Measurements from ENCODE around the gene TANK. TPM values are rescaled to one million over a fixed set of nuclear protein-coding genes. Genes with fewer than 3 reads are reported as not detected.

The TANK gene
- total RNA-seq, 3 donors from 2014 or later (not counting 1 experiment from before 2014, with no cell fraction given) = 68.9 to 121 (median 76.1) TPM

DNA sequence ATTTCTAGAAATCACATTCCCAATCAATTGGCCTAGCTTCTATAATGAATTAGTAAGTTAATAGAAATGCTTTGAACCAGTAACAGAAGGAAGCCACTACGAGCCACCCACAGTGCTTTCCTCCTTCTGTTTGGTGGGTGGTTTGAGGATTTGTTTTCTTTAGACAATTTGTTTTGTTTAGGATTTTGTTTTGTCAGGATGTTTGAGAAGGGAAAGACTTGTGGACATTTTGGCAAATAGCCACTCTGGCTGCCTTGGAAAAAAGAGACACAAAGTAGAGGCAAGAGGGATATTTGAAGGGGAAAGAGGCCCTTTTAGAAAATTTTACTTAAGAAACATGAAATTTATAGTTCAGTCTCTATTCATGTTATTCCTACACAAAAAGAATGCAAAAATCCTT is 47.7 kb downstream of the TANK start:
- TF ChIP-seq, protein P1, sequence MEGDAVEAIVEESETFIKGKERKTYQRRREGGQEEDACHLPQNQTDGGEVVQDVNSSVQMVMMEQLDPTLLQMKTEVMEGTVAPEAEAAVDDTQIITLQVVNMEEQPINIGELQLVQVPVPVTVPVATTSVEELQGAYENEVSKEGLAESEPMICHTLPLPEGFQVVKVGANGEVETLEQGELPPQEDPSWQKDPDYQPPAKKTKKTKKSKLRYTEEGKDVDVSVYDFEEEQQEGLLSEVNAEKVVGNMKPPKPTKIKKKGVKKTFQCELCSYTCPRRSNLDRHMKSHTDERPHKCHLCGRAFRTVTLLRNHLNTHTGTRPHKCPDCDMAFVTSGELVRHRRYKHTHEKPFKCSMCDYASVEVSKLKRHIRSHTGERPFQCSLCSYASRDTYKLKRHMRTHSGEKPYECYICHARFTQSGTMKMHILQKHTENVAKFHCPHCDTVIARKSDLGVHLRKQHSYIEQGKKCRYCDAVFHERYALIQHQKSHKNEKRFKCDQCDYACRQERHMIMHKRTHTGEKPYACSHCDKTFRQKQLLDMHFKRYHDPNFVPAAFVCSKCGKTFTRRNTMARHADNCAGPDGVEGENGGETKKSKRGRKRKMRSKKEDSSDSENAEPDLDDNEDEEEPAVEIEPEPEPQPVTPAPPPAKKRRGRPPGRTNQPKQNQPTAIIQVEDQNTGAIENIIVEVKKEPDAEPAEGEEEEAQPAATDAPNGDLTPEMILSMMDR (IDR thresholded peaks at IDR 0.05) = no peak
- Histone ChIP-seq H3K4me1 (ENCODE audit: control insufficient read depth, insufficient read depth, low read length) (no peaks in the 10 kb centered on the region), H3K9me3 (ENCODE audit: control insufficient read depth, insufficient read depth, low read length) (no peaks in the 10 kb centered on the region), H3K36me3 (ENCODE audit: control insufficient read depth, insufficient read depth, low read length) (peaks cover 54% of the 10 kb centered on the region), H3K27me3 (ENCODE audit: control insufficient read depth, insufficient read depth, low read length) (no peaks in the 10 kb centered on the region), H3K4me3 (ENCODE audit: low read length) (no peak overlapping the region), H3K27ac (ENCODE audit: low read length) (no peak overlapping the region)
- Mint-ChIP-seq H3K9me3 (no peaks in the 10 kb centered on the region), H3K4me1 (no peaks in the 10 kb centered on the region), H3K36me3 (no peaks in the 10 kb centered on the region), H3K4me3 (no peak overlapping the region), H3K27ac (peak overlapping the region in 1 of 2 donors; percentile 33), H3K27me3 (ENCODE audit: low read depth in 2 of 2) (no peaks in the 10 kb centered on the region)
- ATAC-seq (no peak), DNase-seq (no peak)
- intact Hi-C loops (cut with micrococcal nuclease) = no loop called here
- WGBS (ENCODE audit: insufficient coverage) = 100% methylated on average over 1 of the region's 1 CpG

DNA sequence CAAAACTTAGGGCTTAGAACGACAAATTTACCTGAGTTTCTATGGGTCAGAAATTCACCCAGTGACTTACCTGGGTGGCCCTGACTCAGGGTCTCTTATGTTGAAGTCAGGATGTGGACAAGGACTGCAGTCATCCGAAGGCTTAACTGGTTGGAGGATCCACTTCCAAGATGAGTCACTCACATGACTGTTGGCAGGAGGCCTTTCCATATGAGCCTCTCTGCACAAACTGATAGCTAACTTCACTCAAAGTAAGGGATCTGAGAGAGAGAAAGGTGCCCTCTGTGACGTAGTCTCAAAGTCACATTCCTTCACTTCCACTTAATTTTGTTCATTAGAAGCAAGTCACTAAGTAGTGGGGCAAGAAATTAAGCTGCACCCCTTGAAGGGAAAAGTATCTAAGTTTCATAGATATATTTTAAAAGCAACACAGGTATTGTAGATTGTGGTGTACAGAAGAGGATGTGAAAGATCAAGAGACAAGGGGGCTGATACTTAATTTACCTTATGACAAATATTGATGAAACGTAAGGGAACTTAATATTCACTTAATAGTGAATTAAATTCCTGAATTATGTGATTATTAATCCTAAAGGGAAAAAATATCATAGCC is 48.4 kb downstream of the TANK start:
- Mint-ChIP-seq H3K4me3 (no peak overlapping the region), H3K27me3 (ENCODE audit: low read depth in 2 of 2) (no peaks in the 10 kb centered on the region), H3K36me3 (no peaks in the 10 kb centered on the region), H3K4me1 (no peaks in the 10 kb centered on the region), H3K9me3 (no peaks in the 10 kb centered on the region), H3K27ac (no peak overlapping the region)
- H3K9me3 ChIP-seq (ENCODE audit: control insufficient read depth, insufficient read depth, low read length) = no peaks in the 10 kb centered on the region
- H3K36me3 ChIP-seq (ENCODE audit: control insufficient read depth, insufficient read depth, low read length) = peaks cover 52% of the 10 kb centered on the region
- H3K27me3 ChIP-seq (ENCODE audit: control insufficient read depth, insufficient read depth, low read length) = no peaks in the 10 kb centered on the region
- no peak for ATAC-seq
- TF ChIP-seq, protein P1 (IDR thresholded peaks at IDR 0.05) = no peak
- H3K4me1 ChIP-seq (ENCODE audit: control insufficient read depth, insufficient read depth, low read length) = no peaks in the 10 kb centered on the region
- DNase-seq = no peak
- H3K4me3 ChIP-seq (ENCODE audit: low read length) = no peak overlapping the region
- H3K27ac ChIP-seq (ENCODE audit: low read length) = no peak overlapping the region
- 89% methylated on average over 2 of the region's 4 CpGs for WGBS (ENCODE audit: insufficient coverage)
- intact Hi-C loops (cut with micrococcal nuclease) = no loop called here

- Histone ChIP-seq H3K9me3 (ENCODE audit: control insufficient read depth, insufficient read depth, low read length) (no peaks in the 10 kb centered on the region), H3K4me1 (ENCODE audit: control insufficient read depth, insufficient read depth, low read length) (no peaks in the 10 kb centered on the region), H3K27ac (ENCODE audit: low read length) (no peak overlapping the region), H3K4me3 (ENCODE audit: low read length) (no peak overlapping the region), H3K36me3 (ENCODE audit: control insufficient read depth, insufficient read depth, low read length) (peaks cover 50% of the 10 kb centered on the region), H3K27me3 (ENCODE audit: control insufficient read depth, insufficient read depth, low read length) (no peaks in the 10 kb centered on the region)
- WGBS (ENCODE audit: insufficient coverage) = 100% methylated on average over 2 of the region's 2 CpGs
- Mint-ChIP-seq H3K4me3 (no peak overlapping the region), H3K27ac (no peak overlapping the region), H3K27me3 (ENCODE audit: low read depth in 2 of 2) (no peaks in the 10 kb centered on the region), H3K4me1 (no peaks in the 10 kb centered on the region), H3K9me3 (no peaks in the 10 kb centered on the region), H3K36me3 (no peaks in the 10 kb centered on the region)
- ATAC-seq (no peak), DNase-seq (no peak)
- intact Hi-C loops (cut with micrococcal nuclease) = no loop called here
- TF ChIP-seq, protein P1 (IDR thresholded peaks at IDR 0.05) = no peak
These were observed 49.7 kb downstream of the TANK start for GRCh38 chr2:161209902-161210301.

DNA sequence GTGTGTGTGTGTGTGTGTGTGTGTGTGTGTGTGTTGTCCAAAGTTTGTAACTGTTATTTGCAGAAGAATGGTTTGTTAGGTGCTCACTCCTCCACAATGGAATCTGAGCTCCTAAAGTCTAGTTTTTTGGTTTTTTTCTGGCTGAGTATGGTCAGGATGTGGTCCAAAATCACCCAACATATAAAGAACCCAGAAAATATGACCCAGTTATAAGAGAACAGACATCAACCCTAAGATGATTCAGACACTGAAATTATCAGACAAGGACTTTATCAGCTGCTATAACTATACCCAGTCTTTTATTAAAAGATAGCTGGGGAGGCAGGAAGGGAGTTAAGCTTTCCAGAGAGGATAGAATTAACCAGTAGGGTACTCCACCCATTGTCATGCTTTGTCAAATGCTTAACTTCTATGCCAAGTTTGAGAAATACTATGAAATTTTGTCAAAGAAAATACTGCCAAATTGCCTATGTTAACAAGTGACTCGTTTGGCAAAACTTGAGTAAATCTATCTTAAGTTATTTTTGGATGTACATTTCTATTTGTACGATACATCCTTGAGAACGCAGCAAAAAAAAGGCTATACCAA is 57.5 kb downstream of the TANK start:
- Histone ChIP-seq H3K4me1 (ENCODE audit: control insufficient read depth, insufficient read depth, low read length) (no peaks in the 10 kb centered on the region), H3K4me3 (ENCODE audit: low read length) (no peak overlapping the region), H3K9me3 (ENCODE audit: control insufficient read depth, insufficient read depth, low read length) (no peaks in the 10 kb centered on the region), H3K36me3 (ENCODE audit: control insufficient read depth, insufficient read depth, low read length) (peaks cover 24% of the 10 kb centered on the region), H3K27ac (ENCODE audit: low read length) (no peak overlapping the region), H3K27me3 (ENCODE audit: control insufficient read depth, insufficient read depth, low read length) (no peaks in the 10 kb centered on the region)
- no peaks in the 10 kb centered on the region for H3K27me3 Mint-ChIP-seq (ENCODE audit: low read depth in 2 of 2)
- intact Hi-C loops (cut with micrococcal nuclease) = no loop called here
- no peaks in the 10 kb centered on the region for H3K9me3 Mint-ChIP-seq
- no peak for DNase-seq
- 95% methylated on average over 2 of the region's 3 CpGs for WGBS (ENCODE audit: insufficient coverage)
- TF ChIP-seq, protein P1 (IDR thresholded peaks at IDR 0.05) = no peak
- no peaks in the 10 kb centered on the region for H3K36me3 Mint-ChIP-seq
- peak in 2 of 3 donors; percentile 41 for ATAC-seq
- H3K4me3 Mint-ChIP-seq = no peak overlapping the region
- no peak overlapping the region for H3K27ac Mint-ChIP-seq
- H3K4me1 Mint-ChIP-seq = peaks cover 11 to 21% of the 10 kb centered on the region in 2 donors
